Lung (tissue), 12 donors: Measurements from ENCODE around the gene IL7R. TPM values are rescaled to one million over a fixed set of nuclear protein-coding genes. Genes with fewer than 3 reads are reported as not detected.

ENCODE experiments used
- ATAC-seq: fragments of 200-7000 bp; cut with Tn5 transposase; one replicate; pipeline ENCODE4 v1.9.1; 2020; ENCODE audit warnings: moderate number of reproducible peaks; ENCODE audit not compliant: insufficient read depth, low FRiP score
- DNase-seq, 3 donors: peaks; one replicate each; pipeline ENCODE4 v3.0.0-alpha.2; 2013 to 2017
- H3K27ac ChIP-seq, 2 donors: one replicate each; pipeline ENCODE4 v1.5.1; 2013; ENCODE audit warnings: mild to moderate bottlenecking in 2 of 2, moderate library complexity in 2 of 2, control low read depth in 1 of 2, inconsistent platforms in 1 of 2, low read depth in 1 of 2, low read length in 1 of 2
- H3K27me3 ChIP-seq, 3 donors: one replicate each; pipeline ENCODE4 v1.5.1; 2013; ENCODE audit warnings: low read length in 2 of 3; ENCODE audit not compliant: control insufficient read depth in 3 of 3, insufficient read depth in 3 of 3
- H3K36me3 ChIP-seq, 4 donors: one replicate each; pipeline ENCODE4 v1.5.1; 2013; ENCODE audit warnings: low read length in 4 of 4, mild to moderate bottlenecking in 1 of 4, moderate library complexity in 1 of 4; ENCODE audit not compliant: control insufficient read depth in 4 of 4, insufficient read depth in 4 of 4
- H3K4me1 ChIP-seq, 5 donors: one replicate each; pipeline ENCODE4 v1.5.1; 2013; ENCODE audit warnings: low read length in 5 of 5, mild to moderate bottlenecking in 2 of 5, moderate library complexity in 1 of 5; ENCODE audit not compliant: control insufficient read depth in 5 of 5, insufficient read depth in 5 of 5
- H3K4me3 ChIP-seq: one replicate; pipeline ENCODE4 v1.5.1; 2013; ENCODE audit warnings: mild to moderate bottlenecking, control low read depth, moderate library complexity
- H3K9ac ChIP-seq, 2 donors: one replicate each; pipeline ENCODE4 v1.5.1; 2013; ENCODE audit warnings: low read length in 2 of 2, control low read depth in 1 of 2; ENCODE audit not compliant: insufficient read depth in 1 of 2
- H3K9me3 ChIP-seq, 4 donors: one replicate each; pipeline ENCODE4 v1.5.1; 2013; ENCODE audit warnings: low read length in 3 of 4, mild to moderate bottlenecking in 1 of 4, moderate library complexity in 1 of 4; ENCODE audit not compliant: control insufficient read depth in 4 of 4, insufficient read depth in 3 of 4
- CTCF ChIP-seq: IDR thresholded peaks from 2 replicates; pipeline ENCODE4 v1.5.1; 2012; ENCODE audit warnings: mild to moderate bottlenecking; ENCODE audit errors: control extremely low read depth, extremely low read depth
- WGBS, 2 donors: extraction: QIAGEN DNeasy Blood & Tissue Kit; methylation state at CpG; one replicate each; pipeline ENCODE4 v1.1.7; 2013; 5-methylcytosine and 5-hydroxymethylcytosine counted together
- polyA plus RNA-seq, 2 donors: library from polyadenylated mRNA; stranded (reverse); fragments of 200-250 nt; gene quantifications; one replicate each; pipeline ENCODE4 v1.2.1, GENCODE V29; 2013
- total RNA-seq, 2 donors: library from RNA; depleted of rRNA in 1 of 2; stranded (reverse); fragments of >200 nt in 1 of 2; gene quantifications; one replicate each; pipeline ENCODE4 v1.2.1, GENCODE V29; 2014 to 2021
- donor health status: control.
- donor health status: control.
- donor health status: Bipolar disorder and iron deficiency.
- donor health status: healthy.
- donor health status: DM: yes; HTN: yes; CAD: no.

The IL7R gene
- total and polyA plus RNA-seq, 4 donors = 10.9 to 120 (median 67.7) TPM

- Histone ChIP-seq H3K4me1 (no peaks in the 10 kb centered on the region), H3K27me3 (peaks cover 0 to 2% (median 0%) of the 10 kb centered on the region in 3 donors), H3K4me3 (no peak overlapping the region), H3K27ac (no peak overlapping the region), H3K36me3 (no peaks in the 10 kb centered on the region), H3K9ac (no peak overlapping the region), H3K9me3 (peaks cover 0 to 5% (median 0%) of the 10 kb centered on the region in 4 donors)
- ATAC-seq = no peak
- TF ChIP-seq CTCF = no peak
- no peak for DNase-seq
- WGBS, 2 donors = 88 to 91% methylated on average over 1 of the region's 1 CpG
Observed at GRCh38 chr5:35813521-35813920, 43.2 kb upstream of the IL7R start.

- peak; percentile 11 for TF ChIP-seq CTCF
- Histone ChIP-seq H3K9ac (no peak overlapping the region), H3K27me3 (peaks cover 0 to 2% (median 0%) of the 10 kb centered on the region in 3 donors), H3K4me3 (no peak overlapping the region), H3K9me3 (peaks cover 0 to 5% (median 0%) of the 10 kb centered on the region in 4 donors), H3K36me3 (no peaks in the 10 kb centered on the region), H3K27ac (no peak overlapping the region), H3K4me1 (no peaks in the 10 kb centered on the region)
- WGBS, 2 donors = 85 to 95% methylated on average over 10 of the region's 10 CpGs
- no peak for ATAC-seq
- no peak for DNase-seq
Observed at GRCh38 chr5:35815089-35815936, 41.4 kb upstream of the IL7R start.

- ATAC-seq (no peak), DNase-seq (no peak)
- 49 to 69% methylated on average over 4 of the region's 4 CpGs for WGBS, 2 donors
- Histone ChIP-seq H3K9me3 (peaks cover 0 to 5% (median 0%) of the 10 kb centered on the region in 4 donors), H3K36me3 (no peaks in the 10 kb centered on the region), H3K27me3 (peaks cover 0 to 2% (median 0%) of the 10 kb centered on the region in 3 donors), H3K9ac (no peak overlapping the region), H3K4me3 (no peak overlapping the region), H3K4me1 (no peaks in the 10 kb centered on the region), H3K27ac (no peak overlapping the region)
- no peak for TF ChIP-seq CTCF
Observed at GRCh38 chr5:35816881-35817521, 39.7 kb upstream of the IL7R start.
